ENCODE results near the gene GDPD3. TPM values are rescaled to one million over a fixed set of nuclear protein-coding genes. Genes with fewer than 3 reads are reported as not detected.

GDPD3 gene
- total RNA-seq, 2 experiments from 2014 or later = 4.5 to 5.7 TPM

DNA sequence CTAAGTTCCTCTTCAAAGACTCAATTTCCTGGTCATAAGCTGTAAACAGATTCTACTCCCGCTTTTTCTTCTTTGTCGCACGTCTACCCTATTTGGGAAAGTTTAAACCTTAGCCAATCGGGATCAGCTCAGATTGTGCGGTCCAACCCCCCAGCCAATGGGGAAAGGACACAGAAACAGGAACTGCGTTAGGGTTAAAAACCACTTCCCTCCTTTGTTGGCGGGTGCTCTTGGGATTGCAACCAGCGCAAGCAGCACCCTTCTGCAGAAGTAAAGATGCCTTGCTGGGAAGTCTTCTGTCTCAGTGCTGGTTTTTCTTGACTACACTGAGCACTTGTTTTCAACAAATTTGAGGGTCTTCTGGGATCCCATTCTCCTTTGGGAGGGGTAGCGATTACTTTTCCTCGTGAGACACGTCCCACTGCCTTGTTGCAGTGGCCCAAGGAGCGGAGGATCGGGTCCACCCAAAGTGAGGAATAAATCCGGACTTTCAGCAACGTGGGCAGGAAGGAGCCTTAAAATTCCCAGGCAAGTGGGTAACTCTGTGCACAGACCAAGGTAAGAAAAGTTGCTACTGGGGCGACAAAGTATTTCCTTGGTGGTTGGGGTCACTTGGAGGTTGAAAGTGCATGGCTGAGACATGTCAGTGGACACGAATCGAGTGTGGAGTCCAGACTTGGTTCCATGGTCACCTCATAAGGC is 16.3 kb downstream of the GDPD3 start:
- TF ChIP-seq CTCF (IDR thresholded peaks at IDR 0.05) = no peak
- ChIA-PET POLR2A (interaction anchor here (0.9 to 1.4 kb wide), 3 partner anchors 10 to 88 kb away, joined by 3 to 5 read pairs (median 4); partner anchors contain the start of gene CORO1A), CTCF (interaction anchor here (1.0 to 1.2 kb wide), 3 partner anchors 15 to 65 kb away, joined by 3 to 4 read pairs (median 3); no protein-coding TSS in a partner anchor)
- Mint-ChIP-seq H3K4me1 (ENCODE audit: low read depth) (peaks cover 29% of the 10 kb centered on the region), H3K27me3 (no peaks in the 10 kb centered on the region), H3K36me3 (ENCODE audit: low read depth) (peaks cover 39% of the 10 kb centered on the region), H3K4me3 (peak overlapping the region; percentile 63), H3K9me3 (peaks cover 21% of the 10 kb centered on the region), H3K27ac (peak overlapping the region; percentile 88)
- intact Hi-C loops (cut with micrococcal nuclease) = loop anchor here (10.0 kb wide), 2 partner anchors 278 to 458 kb away; partner anchors contain the start of genes MYL11, TBC1D10B and ZNF764
- DNase-seq (no peak), ATAC-seq (no peak)

DNA sequence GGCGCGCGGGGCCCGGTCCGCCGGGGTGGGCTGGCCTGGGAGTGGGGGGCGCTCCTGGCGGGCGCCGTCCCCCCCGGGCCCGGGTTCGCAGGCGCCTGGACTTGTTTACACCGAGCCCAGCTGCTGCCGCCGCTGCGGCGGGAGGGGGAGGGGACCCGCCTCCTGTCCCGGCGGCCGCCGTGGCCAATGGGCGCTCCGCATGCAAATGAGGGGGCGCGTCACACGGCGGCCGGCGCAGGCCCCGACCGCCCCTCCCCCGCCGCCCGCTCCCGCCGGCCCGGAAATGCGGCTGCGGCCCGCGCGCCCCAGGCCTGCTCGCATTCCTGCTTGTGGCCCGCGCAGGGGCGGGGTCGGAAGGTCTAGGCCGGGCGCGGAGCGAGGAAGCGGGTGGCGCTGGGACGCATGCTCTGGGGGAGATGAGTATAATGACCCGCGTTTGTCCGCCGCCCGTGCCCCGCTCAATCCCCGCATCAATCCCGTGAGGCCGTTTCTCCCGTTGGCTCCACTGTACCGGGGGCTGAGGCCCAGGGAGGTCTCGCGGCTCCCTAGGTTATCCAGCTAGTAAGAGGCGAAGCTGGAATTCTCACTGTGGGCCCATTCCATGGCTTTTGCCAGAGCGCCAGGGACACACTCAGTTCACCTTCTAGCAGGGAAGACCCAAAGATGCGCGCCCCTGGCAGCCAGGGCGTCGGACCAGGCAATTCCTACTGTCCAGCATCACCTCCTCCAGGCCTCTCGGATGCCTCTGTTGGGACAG is 17.1 kb downstream of the GDPD3 start, which contains the start of gene YPEL3:
YPEL3 (minus strand) TSS at position 109 of the 757 bp plus-strand sequence. CDS start 731 bp downstream, outside the sequence.
- intact Hi-C loops (cut with micrococcal nuclease) = loop anchor here (10.0 kb wide), 2 partner anchors 279 to 459 kb away; partner anchors contain the start of genes MYL11, TBC1D10B and ZNF764
- CTCF ChIA-PET = interaction anchor here (1.0 to 1.2 kb wide), 3 partner anchors 16 to 64 kb away, joined by 3 to 4 read pairs (median 3); no protein-coding TSS in a partner anchor
- Mint-ChIP-seq H3K4me3 (peak within 1 kb of the TSS; percentile 83), H3K27ac (peak within 1 kb of the TSS; percentile 88), H3K9me3 (peaks cover 21% of the 10 kb centered on the region), H3K4me1 (ENCODE audit: low read depth) (peaks cover 31% of the 10 kb centered on the region), H3K27me3 (no peaks in the 10 kb centered on the region), H3K36me3 (ENCODE audit: low read depth) (peaks cover 39% of the 10 kb centered on the region)
- TF ChIP-seq CTCF (IDR thresholded peaks at IDR 0.05) = no peak
- ATAC-seq (peak; percentile 45), DNase-seq (peak; percentile 92)
- POLR2A ChIA-PET = interaction anchor here (0.9 to 7.5 kb wide), 4 partner anchors 10 to 89 kb away, joined by 3 to 70 read pairs (median 4); partner anchors contain the start of genes CORO1A and PPP4C

GRCh38 chr16:30095166-30096078 is 17.9 kb downstream of the GDPD3 start:
- peak; percentile 35 for DNase-seq
- Mint-ChIP-seq H3K9me3 (peaks cover 21% of the 10 kb centered on the region), H3K4me1 (ENCODE audit: low read depth) (peaks cover 33% of the 10 kb centered on the region), H3K4me3 (peak overlapping the region; percentile 83), H3K36me3 (ENCODE audit: low read depth) (peaks cover 39% of the 10 kb centered on the region), H3K27ac (peak overlapping the region; percentile 87), H3K27me3 (no peaks in the 10 kb centered on the region)
- TF ChIP-seq CTCF (IDR thresholded peaks at IDR 0.05) = no peak
- ATAC-seq = no peak
- intact Hi-C loops (cut with micrococcal nuclease) = loop anchor here (10.0 kb wide), 2 partner anchors 279 to 459 kb away; partner anchors contain the start of genes MYL11, TBC1D10B and ZNF764
- CTCF ChIA-PET = interaction anchor here (1.0 kb wide), 2 partner anchors 56 to 90 kb away, joined by 3 read pairs; no protein-coding TSS in a partner anchor
- POLR2A ChIA-PET = interaction anchor here (1.3 to 7.5 kb wide), 4 partner anchors 16 to 91 kb away, joined by 3 to 70 read pairs (median 25); partner anchors contain the start of gene PPP4C

DNA sequence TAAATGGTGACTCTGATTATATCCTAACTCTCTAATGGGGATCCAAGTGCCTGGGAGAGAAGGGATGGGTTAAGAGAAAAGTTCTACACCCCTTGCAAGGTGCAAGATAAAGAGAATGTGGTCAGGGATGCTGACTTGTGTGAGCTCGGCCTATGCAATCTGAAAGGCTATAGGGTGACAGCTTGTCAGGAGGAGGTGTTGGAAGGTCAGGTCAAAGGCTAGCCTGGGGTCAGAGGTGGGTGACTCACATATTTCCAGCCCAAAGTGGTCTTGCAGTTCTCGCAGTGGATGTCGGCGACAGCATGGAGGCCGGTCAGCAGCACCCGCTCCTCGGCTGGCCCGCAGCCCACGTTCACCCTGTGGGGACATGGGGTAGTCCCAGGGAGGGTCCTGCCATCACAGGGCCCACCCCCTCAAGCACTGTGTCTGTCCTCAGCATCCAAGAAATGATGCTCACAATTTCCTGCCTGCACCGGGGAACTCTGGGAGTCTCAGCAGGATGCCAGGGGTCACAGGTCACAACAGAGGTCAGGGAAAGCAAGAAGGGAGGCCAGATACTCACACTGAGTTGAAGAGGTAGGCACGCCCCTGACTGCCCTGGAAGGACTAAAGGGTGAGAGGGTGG is 18.7 kb downstream of the GDPD3 start:
- DNase-seq (no peak), ATAC-seq (no peak)
- no peak for TF ChIP-seq CTCF (IDR thresholded peaks at IDR 0.05)
- ChIA-PET CTCF (interaction anchor here (1.0 to 5.3 kb wide), 4 partner anchors 8 to 91 kb away, joined by 3 to 36 read pairs (median 10); partner anchors contain the start of gene GDPD3), POLR2A (interaction anchor here (0.8 to 7.5 kb wide), 4 partner anchors 9 to 92 kb away, joined by 3 to 70 read pairs (median 26); partner anchors contain the start of gene PPP4C)
- peaks cover 39% of the 10 kb centered on the region for H3K36me3 Mint-ChIP-seq (ENCODE audit: low read depth)
- H3K4me3 Mint-ChIP-seq = peak overlapping the region; percentile 83
- H3K27me3 Mint-ChIP-seq = no peaks in the 10 kb centered on the region
- peaks cover 21% of the 10 kb centered on the region for H3K9me3 Mint-ChIP-seq
- intact Hi-C loops (cut with micrococcal nuclease) = loop anchor here (10.0 kb wide), 2 partner anchors 280 to 460 kb away; partner anchors contain the start of genes MYL11, TBC1D10B and ZNF764
- H3K27ac Mint-ChIP-seq = peak overlapping the region; percentile 87
- peaks cover 41% of the 10 kb centered on the region for H3K4me1 Mint-ChIP-seq (ENCODE audit: low read depth)
